ENCODE data around the gene MSMP. TPM values are rescaled to one million over a fixed set of nuclear protein-coding genes. Genes with fewer than 3 reads are reported as not detected.

Gene MSMP
- total RNA-seq, 1 donor from 2014 or later: not detected

DNA sequence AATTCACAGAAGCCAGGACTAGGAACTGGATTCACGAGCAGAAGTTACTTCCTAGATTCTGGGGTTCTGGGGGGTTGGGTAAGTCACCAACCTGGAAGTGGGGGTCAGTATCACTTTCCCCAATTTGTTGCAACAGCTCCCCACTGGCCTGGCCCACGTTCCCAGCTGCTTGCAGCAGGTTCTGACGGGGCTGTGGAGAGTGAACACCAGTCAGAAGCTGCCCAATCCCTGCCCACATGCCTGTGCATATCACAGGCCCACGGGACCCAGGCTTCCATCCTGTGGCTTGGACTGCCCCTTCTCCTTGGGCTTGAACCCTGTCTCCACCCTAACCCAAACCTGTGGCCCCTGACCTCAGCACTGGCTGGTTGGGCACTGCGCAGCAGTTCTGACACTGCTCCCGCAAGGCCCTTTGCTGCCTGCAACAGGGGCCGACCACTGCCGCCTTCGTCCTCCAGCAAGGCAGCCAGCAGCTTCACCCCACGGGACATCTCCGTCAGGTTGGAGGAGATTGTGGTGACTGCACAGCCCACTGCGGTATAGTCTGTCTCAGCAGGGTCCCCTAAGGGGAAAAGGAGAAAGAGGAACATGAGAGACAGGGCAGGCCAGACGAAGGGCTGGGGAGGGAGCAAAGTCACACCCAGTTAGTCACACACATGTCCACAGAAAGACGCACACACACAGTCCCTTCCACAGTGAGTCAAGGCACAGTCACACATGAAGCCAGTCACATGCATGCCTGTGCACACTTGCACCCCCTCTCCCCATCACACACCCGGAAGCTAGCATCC, 35.2 kb downstream of the MSMP start:
- Mint-ChIP-seq H3K4me1 (ENCODE audit: low read depth) (no peaks in the 10 kb centered on the region), H3K27ac (no peak overlapping the region), H3K4me3 (no peak overlapping the region), H3K36me3 (ENCODE audit: low read depth) (peaks cover 66% of the 10 kb centered on the region), H3K9me3 (no peaks in the 10 kb centered on the region), H3K27me3 (ENCODE audit: insufficient read depth) (no peaks in the 10 kb centered on the region)
- intact Hi-C loops (cut with micrococcal nuclease): no loop called here
- DNase-seq (ENCODE audit: low spot score): no peak

DNA sequence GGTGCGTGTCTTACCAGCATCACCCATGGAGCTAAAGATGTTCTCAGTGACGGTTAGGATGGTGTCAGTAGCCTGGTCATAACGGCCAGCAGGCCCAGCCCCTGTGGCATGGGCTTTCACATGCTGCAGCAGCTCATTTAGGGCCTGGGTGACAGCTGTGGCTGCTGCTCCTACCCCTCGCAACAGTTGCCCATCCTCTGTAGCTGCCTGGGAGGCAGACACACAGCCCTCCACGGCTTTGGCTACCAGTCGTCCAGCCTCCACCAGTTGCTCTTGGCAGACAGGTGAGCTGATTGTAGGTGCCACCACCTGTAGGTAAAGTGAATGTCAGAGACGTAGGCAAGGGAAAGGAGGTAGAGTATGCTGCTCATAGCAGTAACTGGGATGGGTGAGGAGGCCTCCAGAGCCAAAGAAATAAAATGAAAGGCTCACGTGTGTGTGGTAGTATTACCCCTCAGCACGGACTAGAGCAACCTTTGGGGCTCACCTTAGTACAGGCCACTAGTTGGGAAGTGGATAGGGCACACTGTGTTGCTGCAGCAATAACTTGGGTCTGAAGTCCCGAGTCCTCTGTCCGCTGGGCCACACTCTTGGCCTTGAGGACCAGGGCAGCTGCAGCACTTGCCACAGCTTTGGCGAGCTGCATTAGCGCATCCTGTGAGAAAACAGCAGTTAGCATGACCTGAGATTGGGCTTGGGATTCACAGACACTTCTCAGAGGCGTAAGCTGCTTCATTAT, 36.8 kb downstream of the MSMP start:
- no peak for DNase-seq (ENCODE audit: low spot score)
- Mint-ChIP-seq H3K4me3 (no peak overlapping the region), H3K36me3 (ENCODE audit: low read depth) (peaks cover 73% of the 10 kb centered on the region), H3K9me3 (no peaks in the 10 kb centered on the region), H3K4me1 (ENCODE audit: low read depth) (no peaks in the 10 kb centered on the region), H3K27me3 (ENCODE audit: insufficient read depth) (no peaks in the 10 kb centered on the region), H3K27ac (no peak overlapping the region)
- intact Hi-C loops (cut with micrococcal nuclease): no loop called here

DNA sequence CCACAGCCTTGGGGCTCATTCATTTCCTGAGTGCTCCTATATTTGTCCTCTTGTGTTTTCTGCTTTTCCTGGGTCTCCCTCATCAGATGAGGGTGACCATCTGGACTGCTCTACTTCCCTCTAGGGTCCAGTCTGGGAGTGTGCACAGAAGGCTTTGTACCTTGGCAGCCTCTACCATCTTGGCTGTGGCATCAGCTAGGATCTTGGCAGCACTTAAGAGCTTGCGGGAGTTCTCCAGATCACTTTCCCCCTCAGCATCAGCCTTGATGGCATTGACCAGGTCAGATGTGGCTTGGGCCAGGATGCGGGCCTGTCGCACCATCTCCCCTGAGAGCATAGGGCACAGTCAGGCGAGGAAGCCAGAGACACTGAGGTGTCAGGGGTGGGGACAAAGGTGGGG, 37.8 kb downstream of the MSMP start:
- intact Hi-C loops (cut with micrococcal nuclease): no loop called here
- Mint-ChIP-seq H3K36me3 (ENCODE audit: low read depth) (peaks cover 70% of the 10 kb centered on the region), H3K27me3 (ENCODE audit: insufficient read depth) (no peaks in the 10 kb centered on the region), H3K27ac (no peak overlapping the region), H3K9me3 (no peaks in the 10 kb centered on the region), H3K4me1 (ENCODE audit: low read depth) (peaks cover 5% of the 10 kb centered on the region), H3K4me3 (no peak overlapping the region)
- DNase-seq (ENCODE audit: low spot score): no peak

DNA sequence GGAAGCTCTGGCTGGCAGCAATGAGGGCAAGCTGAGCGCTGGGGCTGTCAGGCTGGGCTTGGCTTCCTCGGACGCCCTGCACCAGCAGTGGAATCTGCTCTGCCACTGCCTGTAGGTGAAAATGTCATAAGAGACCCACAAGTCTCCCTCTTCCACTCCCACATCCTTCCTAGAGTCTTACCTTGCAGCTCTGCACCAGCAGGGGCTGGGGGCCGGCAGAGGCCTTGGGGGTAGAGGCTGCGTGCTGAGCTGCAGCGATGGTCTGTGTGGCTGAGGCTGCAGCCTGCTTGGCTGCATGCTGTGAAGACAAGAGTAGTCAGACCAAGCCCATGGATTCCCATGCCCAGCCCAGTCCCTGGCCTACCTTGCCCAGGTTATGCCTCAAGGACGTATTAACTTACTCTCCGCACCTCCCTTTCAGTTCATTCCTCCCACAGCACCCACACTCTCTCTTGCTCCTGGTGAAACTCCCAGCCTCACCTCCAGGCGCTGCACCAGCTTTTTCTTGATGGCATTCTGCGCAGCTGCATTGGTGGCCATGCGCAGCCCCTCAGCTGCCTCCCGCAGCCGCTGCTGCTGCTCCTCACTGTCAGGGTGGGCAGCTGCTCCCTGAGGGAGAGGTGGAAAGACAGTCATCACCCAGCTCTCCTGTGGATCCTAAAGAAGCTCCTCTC, 39.4 kb downstream of the MSMP start:
- DNase-seq (ENCODE audit: low spot score): no peak
- H3K4me3 Mint-ChIP-seq: no peak overlapping the region
- H3K36me3 Mint-ChIP-seq (ENCODE audit: low read depth): peaks cover 75% of the 10 kb centered on the region
- H3K9me3 Mint-ChIP-seq: no peaks in the 10 kb centered on the region
- no peak overlapping the region for H3K27ac Mint-ChIP-seq
- no peaks in the 10 kb centered on the region for H3K27me3 Mint-ChIP-seq (ENCODE audit: insufficient read depth)
- intact Hi-C loops (cut with micrococcal nuclease): no loop called here
- H3K4me1 Mint-ChIP-seq (ENCODE audit: low read depth): peaks cover 5% of the 10 kb centered on the region

DNA sequence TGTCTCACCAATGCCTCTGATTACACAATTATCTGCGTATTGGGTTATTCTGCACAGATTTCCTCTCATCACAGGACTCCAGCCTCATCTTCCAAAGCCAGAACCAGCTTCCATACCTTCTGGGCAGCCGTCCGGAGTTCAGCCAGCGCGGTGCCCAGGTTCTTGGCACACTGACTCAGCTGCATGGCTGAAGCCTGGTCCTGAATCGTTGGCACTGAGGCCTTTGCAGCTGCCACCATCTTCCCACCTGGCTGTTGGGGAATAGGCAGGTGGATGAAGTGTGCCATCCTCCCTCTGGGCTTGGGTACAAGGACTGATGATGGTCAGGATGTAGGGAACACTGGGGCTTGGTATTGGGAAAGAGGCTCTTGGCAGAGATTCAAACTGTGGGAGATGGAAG, 40.0 kb downstream of the MSMP start:
- H3K9me3 Mint-ChIP-seq: no peaks in the 10 kb centered on the region
- peaks cover 71% of the 10 kb centered on the region for H3K36me3 Mint-ChIP-seq (ENCODE audit: low read depth)
- intact Hi-C loops (cut with micrococcal nuclease): no loop called here
- no peak for DNase-seq (ENCODE audit: low spot score)
- H3K4me3 Mint-ChIP-seq: no peak overlapping the region
- no peaks in the 10 kb centered on the region for H3K27me3 Mint-ChIP-seq (ENCODE audit: insufficient read depth)
- H3K27ac Mint-ChIP-seq: no peak overlapping the region
- peaks cover 5% of the 10 kb centered on the region for H3K4me1 Mint-ChIP-seq (ENCODE audit: low read depth)

DNA sequence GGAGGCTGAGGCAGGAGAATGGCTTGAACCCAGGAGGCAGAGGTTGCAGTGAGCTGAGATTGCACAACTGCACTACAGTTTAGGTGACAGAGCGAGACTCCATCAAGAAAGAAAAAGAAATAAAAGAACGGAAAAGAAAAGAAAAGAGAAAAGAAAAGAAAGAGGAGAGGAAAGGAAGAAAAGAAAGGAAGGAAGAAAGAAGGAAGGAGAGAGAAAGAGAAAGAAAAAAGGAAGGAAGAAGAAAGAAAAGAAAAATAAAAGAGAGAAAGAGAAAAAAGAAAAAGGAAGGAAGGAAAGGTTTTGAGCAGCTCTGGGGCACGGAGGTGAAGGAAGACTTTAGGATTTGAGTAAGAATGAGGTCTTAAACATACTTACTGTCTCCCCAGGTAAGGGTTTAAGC, 40.5 kb downstream of the MSMP start:
- Mint-ChIP-seq H3K4me1 (ENCODE audit: low read depth) (peaks cover 5% of the 10 kb centered on the region), H3K4me3 (no peak overlapping the region), H3K9me3 (no peaks in the 10 kb centered on the region), H3K27ac (no peak overlapping the region), H3K27me3 (ENCODE audit: insufficient read depth) (no peaks in the 10 kb centered on the region), H3K36me3 (ENCODE audit: low read depth) (peaks cover 73% of the 10 kb centered on the region)
- DNase-seq (ENCODE audit: low spot score): no peak
- intact Hi-C loops (cut with micrococcal nuclease): no loop called here

DNA sequence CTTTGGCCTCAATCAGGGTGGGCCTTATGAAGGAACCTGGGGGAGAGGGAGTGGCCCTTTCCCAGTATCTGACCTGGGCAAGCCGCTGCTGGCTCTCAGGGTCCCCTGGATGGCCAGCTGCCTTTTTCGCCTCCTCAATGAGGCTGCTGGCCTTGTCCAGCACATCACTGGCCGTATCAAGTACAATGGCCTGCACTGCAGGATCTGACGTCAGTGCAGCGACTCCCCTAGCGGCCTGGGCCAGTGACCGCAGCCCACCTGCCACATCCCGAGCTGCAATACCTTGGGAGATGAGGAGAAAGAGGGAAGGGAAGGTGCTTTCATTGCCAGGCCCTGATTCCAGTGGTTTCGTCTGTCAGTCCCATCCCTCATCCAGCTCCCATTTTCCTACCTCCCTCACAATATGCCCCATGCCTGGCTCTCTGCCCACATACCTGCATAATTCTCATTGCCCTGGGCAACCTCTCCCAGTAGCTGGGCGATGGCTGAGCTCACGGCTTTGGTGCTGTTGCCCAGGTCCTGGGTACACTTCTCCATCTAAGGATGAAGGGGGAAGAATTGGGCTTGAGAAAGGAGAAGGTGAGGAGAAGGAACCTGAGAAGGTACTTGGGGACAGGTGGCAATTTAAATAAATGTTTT, 41.2 kb downstream of the MSMP start:
- DNase-seq (ENCODE audit: low spot score): no peak
- Mint-ChIP-seq H3K9me3 (no peaks in the 10 kb centered on the region), H3K36me3 (ENCODE audit: low read depth) (peaks cover 75% of the 10 kb centered on the region), H3K4me1 (ENCODE audit: low read depth) (peaks cover 5% of the 10 kb centered on the region), H3K27me3 (ENCODE audit: insufficient read depth) (no peaks in the 10 kb centered on the region), H3K27ac (no peak overlapping the region), H3K4me3 (no peak overlapping the region)
- intact Hi-C loops (cut with micrococcal nuclease): no loop called here

DNA sequence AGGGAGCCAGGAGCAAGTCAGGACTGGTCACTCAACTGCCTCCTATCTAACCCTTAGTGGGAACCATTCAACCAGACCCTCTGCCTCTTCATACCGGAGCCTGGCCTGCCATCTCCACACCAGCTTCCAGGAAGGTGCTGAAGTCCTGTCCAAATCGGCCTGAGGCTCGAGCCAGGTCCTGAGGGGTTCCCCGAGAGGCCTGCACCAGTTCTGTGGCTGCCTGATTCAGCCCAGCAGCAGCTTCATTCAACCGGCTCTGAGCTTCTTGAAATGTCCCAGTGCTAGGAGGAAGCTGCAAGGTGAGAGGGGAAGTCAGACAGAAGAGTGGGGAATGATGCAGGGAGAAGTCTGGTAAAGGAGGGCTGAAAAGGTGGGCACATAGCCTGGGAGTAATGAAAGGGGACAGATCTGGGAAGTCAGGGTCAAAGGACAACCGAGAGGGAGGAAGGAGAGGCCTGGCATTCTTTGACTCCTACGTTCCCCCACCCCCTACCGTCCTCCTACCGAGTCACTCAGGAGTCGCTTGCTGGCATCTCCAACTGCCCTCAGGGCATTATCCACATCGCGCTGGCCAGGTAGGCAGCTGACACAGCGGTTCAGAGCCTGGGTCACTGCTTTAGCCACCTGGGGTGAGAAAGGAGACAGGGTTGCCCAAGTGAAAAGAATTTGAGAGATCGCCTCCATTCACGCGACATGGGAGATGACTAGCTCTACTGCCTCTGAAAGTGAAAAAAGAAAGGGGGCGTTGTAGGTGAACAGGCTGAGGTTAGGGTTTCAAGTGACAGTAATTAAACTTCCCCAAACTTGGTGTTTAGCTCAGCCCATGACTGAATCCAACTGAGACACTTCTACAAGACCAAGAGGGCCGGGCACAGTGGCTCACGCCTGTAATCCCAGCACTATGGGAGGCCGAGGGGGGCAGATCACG, 42.3 kb downstream of the MSMP start:
- H3K36me3 Mint-ChIP-seq (ENCODE audit: low read depth): peaks cover 80% of the 10 kb centered on the region
- H3K9me3 Mint-ChIP-seq: no peaks in the 10 kb centered on the region
- no peak overlapping the region for H3K27ac Mint-ChIP-seq
- no peak overlapping the region for H3K4me3 Mint-ChIP-seq
- intact Hi-C loops (cut with micrococcal nuclease): no loop called here
- no peaks in the 10 kb centered on the region for H3K27me3 Mint-ChIP-seq (ENCODE audit: insufficient read depth)
- peaks cover 5% of the 10 kb centered on the region for H3K4me1 Mint-ChIP-seq (ENCODE audit: low read depth)
- DNase-seq (ENCODE audit: low spot score): no peak

DNA sequence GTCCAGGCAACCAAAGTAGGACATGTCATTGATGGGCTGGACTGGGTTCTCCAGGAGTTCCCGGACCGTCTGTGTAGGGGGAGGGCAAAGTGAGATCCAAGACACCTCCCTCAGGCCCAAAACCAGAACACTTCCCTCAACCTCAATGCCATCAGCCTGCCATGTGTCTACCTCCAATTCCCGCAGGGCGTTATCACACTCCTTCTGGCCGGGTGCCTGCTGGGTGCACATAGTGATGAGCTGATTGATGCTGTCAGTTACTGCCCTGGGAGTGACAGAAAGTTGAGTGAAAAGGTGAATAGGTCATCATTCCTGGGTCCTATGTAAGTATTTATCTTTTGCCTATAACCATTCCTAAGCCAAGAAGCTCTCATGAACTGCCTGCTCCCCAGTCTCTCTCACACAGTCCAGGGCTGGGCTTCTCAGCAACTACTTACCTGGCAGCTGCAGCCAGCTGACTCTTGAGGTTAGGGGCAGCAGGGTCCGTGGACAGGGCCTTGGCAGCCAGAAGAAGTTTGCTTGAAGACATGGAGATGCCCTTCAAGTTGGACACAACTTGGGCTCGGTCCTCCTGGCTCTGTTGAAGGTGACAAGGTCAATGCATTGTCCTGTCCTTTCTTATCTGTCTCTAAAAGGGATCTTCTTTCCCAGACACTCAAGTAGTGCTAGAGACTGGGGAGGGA, 43.1 kb downstream of the MSMP start:
- DNase-seq (ENCODE audit: low spot score): no peak
- H3K4me1 Mint-ChIP-seq (ENCODE audit: low read depth): peaks cover 5% of the 10 kb centered on the region
- H3K27me3 Mint-ChIP-seq (ENCODE audit: insufficient read depth): no peaks in the 10 kb centered on the region
- intact Hi-C loops (cut with micrococcal nuclease): no loop called here
- peaks cover 77% of the 10 kb centered on the region for H3K36me3 Mint-ChIP-seq (ENCODE audit: low read depth)
- H3K27ac Mint-ChIP-seq: no peak overlapping the region
- no peaks in the 10 kb centered on the region for H3K9me3 Mint-ChIP-seq
- no peak overlapping the region for H3K4me3 Mint-ChIP-seq

DNA sequence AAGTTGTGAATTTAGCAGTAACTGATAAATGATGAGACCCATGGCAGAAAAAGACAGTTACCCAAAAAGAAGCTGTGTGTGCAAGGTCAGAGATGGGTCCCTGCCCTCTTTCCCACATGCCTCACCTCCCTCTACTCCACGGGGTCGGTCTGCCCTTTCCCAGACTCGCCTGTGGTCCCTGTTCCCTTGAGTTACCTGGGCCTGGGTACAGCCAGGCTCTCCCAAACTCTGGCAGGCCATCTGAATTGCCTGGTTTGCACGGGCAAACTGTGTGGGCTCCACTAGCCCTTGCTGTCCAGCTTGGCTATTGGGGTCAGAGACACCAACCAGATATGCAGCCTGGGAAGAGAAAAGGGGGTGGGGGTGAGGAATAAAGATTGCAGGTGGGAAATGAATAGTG, 45.9 kb downstream of the MSMP start:
- no peak for DNase-seq (ENCODE audit: low spot score)
- intact Hi-C loops (cut with micrococcal nuclease): no loop called here
- Mint-ChIP-seq H3K27me3 (ENCODE audit: insufficient read depth) (no peaks in the 10 kb centered on the region), H3K36me3 (ENCODE audit: low read depth) (peaks cover 69% of the 10 kb centered on the region), H3K4me1 (ENCODE audit: low read depth) (peaks cover 5% of the 10 kb centered on the region), H3K9me3 (no peaks in the 10 kb centered on the region), H3K4me3 (no peak overlapping the region), H3K27ac (no peak overlapping the region)

DNA sequence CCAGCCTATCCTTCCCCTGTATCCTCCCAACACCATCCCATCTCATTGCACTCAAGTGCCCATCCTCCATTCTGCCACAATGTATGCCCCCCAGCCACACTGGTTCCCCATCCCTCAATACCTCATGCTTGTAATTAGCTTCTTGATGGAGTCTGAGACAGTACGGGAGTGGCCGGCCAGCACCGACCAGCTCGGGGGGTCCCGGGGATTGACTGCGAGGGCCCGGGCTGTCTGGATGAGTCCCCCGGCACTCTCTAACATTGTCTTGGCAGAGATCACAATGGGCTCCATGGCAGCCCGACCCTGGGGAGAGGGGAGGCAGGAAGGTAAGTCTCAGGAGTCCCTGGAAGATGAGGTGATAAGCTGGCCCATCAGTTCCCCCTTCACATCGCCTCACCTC, 47.1 kb downstream of the MSMP start:
- Mint-ChIP-seq H3K27me3 (ENCODE audit: insufficient read depth) (no peaks in the 10 kb centered on the region), H3K9me3 (no peaks in the 10 kb centered on the region), H3K27ac (no peak overlapping the region), H3K4me3 (no peak overlapping the region), H3K36me3 (ENCODE audit: low read depth) (peaks cover 65% of the 10 kb centered on the region), H3K4me1 (ENCODE audit: low read depth) (peaks cover 4% of the 10 kb centered on the region)
- DNase-seq (ENCODE audit: low spot score): no peak
- intact Hi-C loops (cut with micrococcal nuclease): no loop called here
